ENCODE data around the gene MRPS6. TPM values are rescaled to one million over a fixed set of nuclear protein-coding genes. Genes with fewer than 3 reads are reported as not detected.

The MRPS6 gene
- total RNA-seq, 2 donors from 2014 or later: 221 to 282 TPM

DNA sequence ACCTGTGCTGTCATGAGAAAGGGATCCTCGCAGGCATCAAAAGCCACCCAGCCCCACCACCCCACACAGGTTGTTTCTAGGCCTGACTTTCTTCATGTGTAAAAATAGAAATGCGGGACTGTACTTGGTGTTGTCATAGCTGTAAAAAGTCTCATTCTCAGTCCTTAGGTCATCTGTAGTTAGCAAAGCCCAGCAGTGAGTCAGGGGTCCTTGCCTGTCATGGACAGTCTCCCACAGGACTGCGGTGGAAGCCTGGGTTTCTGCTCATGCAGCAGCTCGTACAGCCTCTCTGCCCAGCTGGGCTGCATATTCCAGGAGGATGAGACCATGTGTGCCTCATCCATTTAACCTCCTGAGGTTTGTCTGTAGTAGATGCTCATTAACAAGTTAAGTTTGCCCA lies 58.2 kb downstream of the MRPS6 start:
- H3K4me1 ChIP-seq (ENCODE audit: control insufficient read depth, insufficient read depth, low read length): peaks cover 13% of the 10 kb centered on the region
- H3K9ac ChIP-seq (ENCODE audit: extremely low read depth, low read length, poor library complexity, severe bottlenecking): no peak overlapping the region
- H3K36me3 ChIP-seq (ENCODE audit: control insufficient read depth, insufficient read depth, low read length): peaks cover 99% of the 10 kb centered on the region
- peaks cover 21% of the 10 kb centered on the region for H3K9me3 ChIP-seq (ENCODE audit: control insufficient read depth, low read length)
- Mint-ChIP-seq H3K27me3 (ENCODE audit: insufficient read depth) (no peaks in the 10 kb centered on the region), H3K4me3 (no peak overlapping the region), H3K4me1 (peaks cover 50% of the 10 kb centered on the region), H3K36me3 (ENCODE audit: low read depth) (peaks cover 74% of the 10 kb centered on the region), H3K27ac (peak overlapping the region; percentile 40), H3K9me3 (peaks cover 12% of the 10 kb centered on the region)
- H3K27ac ChIP-seq (ENCODE audit: low read depth, low read length): no peak overlapping the region
- no peak for DNase-seq
- WGBS, 2 experiments (ENCODE audit: insufficient coverage in 1 of 2, insufficient read length in 1 of 2): 93 to 100% methylated on average over 3 to 4 of the region's 4 CpGs
- TF ChIP-seq, protein P1, sequence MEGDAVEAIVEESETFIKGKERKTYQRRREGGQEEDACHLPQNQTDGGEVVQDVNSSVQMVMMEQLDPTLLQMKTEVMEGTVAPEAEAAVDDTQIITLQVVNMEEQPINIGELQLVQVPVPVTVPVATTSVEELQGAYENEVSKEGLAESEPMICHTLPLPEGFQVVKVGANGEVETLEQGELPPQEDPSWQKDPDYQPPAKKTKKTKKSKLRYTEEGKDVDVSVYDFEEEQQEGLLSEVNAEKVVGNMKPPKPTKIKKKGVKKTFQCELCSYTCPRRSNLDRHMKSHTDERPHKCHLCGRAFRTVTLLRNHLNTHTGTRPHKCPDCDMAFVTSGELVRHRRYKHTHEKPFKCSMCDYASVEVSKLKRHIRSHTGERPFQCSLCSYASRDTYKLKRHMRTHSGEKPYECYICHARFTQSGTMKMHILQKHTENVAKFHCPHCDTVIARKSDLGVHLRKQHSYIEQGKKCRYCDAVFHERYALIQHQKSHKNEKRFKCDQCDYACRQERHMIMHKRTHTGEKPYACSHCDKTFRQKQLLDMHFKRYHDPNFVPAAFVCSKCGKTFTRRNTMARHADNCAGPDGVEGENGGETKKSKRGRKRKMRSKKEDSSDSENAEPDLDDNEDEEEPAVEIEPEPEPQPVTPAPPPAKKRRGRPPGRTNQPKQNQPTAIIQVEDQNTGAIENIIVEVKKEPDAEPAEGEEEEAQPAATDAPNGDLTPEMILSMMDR (conservative IDR thresholded peaks at IDR 0.05): no peak
- H3K4me3 ChIP-seq (ENCODE audit: low read length): no peak overlapping the region
- no peaks in the 10 kb centered on the region for H3K27me3 ChIP-seq (ENCODE audit: control insufficient read depth, insufficient read depth, low read length, poor library complexity, severe bottlenecking)

DNA sequence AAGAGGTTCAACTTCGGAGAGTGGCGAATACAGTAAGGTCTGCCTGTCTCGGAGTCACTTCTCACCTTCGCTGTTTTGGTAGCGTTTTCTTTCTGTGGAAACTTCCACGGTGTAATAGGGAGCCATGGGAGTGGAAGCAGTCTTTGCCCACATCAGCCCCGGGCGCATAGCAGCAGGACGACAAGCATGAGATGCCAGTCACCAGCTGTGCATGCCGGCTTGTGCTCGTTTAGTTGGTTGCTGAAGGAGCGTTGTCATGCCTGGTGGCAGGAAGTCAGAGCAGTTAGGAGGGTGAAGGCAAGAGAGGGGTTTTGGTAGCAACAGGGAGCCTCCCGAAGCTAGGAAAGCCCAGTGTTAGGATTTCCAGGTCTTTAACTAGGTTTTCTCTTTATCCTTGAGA lies 58.8 kb downstream of the MRPS6 start:
- no peak for DNase-seq
- peaks cover 27% of the 10 kb centered on the region for H3K9me3 ChIP-seq (ENCODE audit: control insufficient read depth, low read length)
- H3K27me3 ChIP-seq (ENCODE audit: control insufficient read depth, insufficient read depth, low read length, poor library complexity, severe bottlenecking): no peaks in the 10 kb centered on the region
- Mint-ChIP-seq H3K27ac (no peak overlapping the region), H3K4me3 (no peak overlapping the region), H3K4me1 (peaks cover 47% of the 10 kb centered on the region), H3K36me3 (ENCODE audit: low read depth) (peaks cover 77% of the 10 kb centered on the region), H3K27me3 (ENCODE audit: insufficient read depth) (no peaks in the 10 kb centered on the region), H3K9me3 (peaks cover 18% of the 10 kb centered on the region)
- 94 to 100% methylated on average over 9 to 13 of the region's 13 CpGs for WGBS, 2 experiments (ENCODE audit: insufficient coverage in 1 of 2, insufficient read length in 1 of 2)
- H3K4me3 ChIP-seq (ENCODE audit: low read length): no peak overlapping the region
- H3K36me3 ChIP-seq (ENCODE audit: control insufficient read depth, insufficient read depth, low read length): peaks cover 99% of the 10 kb centered on the region
- peaks cover 13% of the 10 kb centered on the region for H3K4me1 ChIP-seq (ENCODE audit: control insufficient read depth, insufficient read depth, low read length)
- H3K9ac ChIP-seq (ENCODE audit: extremely low read depth, low read length, poor library complexity, severe bottlenecking): no peak overlapping the region
- H3K27ac ChIP-seq (ENCODE audit: low read depth, low read length): no peak overlapping the region
- TF ChIP-seq, protein P1 (conservative IDR thresholded peaks at IDR 0.05): no peak

DNA sequence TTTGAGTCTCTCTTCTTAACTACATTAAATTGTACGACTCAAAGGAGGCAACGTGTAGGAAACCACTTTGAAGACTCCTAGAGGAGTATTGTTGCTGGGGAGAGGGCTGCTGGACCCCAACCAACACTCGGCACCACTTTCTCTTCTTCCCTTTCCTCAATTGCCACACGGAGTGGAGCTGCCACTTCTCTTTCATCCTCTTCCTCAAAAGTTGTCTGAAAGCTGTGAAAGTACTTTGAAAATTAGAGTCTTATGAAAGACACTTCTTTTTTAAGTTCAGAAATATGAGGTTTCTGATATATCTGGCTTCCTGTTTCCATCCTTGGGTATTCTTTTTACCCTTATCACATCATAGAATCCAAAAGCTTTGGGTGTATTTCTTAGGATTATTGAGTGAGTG lies 59.5 kb downstream of the MRPS6 start:
- peak overlapping the region; percentile 7 for H3K27ac Mint-ChIP-seq
- Histone ChIP-seq H3K9ac (ENCODE audit: extremely low read depth, low read length, poor library complexity, severe bottlenecking) (no peak overlapping the region), H3K4me1 (ENCODE audit: control insufficient read depth, insufficient read depth, low read length) (peaks cover 13% of the 10 kb centered on the region), H3K4me3 (ENCODE audit: low read length) (no peak overlapping the region), H3K27me3 (ENCODE audit: control insufficient read depth, insufficient read depth, low read length, poor library complexity, severe bottlenecking) (no peaks in the 10 kb centered on the region), H3K36me3 (ENCODE audit: control insufficient read depth, insufficient read depth, low read length) (peaks cover 97% of the 10 kb centered on the region), H3K9me3 (ENCODE audit: control insufficient read depth, low read length) (peaks cover 35% of the 10 kb centered on the region), H3K27ac (ENCODE audit: low read depth, low read length) (no peak overlapping the region)
- no peak overlapping the region for H3K4me3 Mint-ChIP-seq
- 93 to 100% methylated on average over 1 to 4 of the region's 4 CpGs for WGBS, 2 experiments (ENCODE audit: insufficient coverage in 1 of 2, insufficient read length in 1 of 2)
- no peaks in the 10 kb centered on the region for H3K27me3 Mint-ChIP-seq (ENCODE audit: insufficient read depth)
- peaks cover 24% of the 10 kb centered on the region for H3K9me3 Mint-ChIP-seq
- no peak for DNase-seq
- peaks cover 77% of the 10 kb centered on the region for H3K36me3 Mint-ChIP-seq (ENCODE audit: low read depth)
- TF ChIP-seq, protein P1 (conservative IDR thresholded peaks at IDR 0.05): no peak
- peaks cover 39% of the 10 kb centered on the region for H3K4me1 Mint-ChIP-seq
